Heart left ventricle (tissue), 13 donors: ENCODE data around the gene POLD1.

Source experiments
- CTCF ChIP-seq, 12 donors: fragments of 200-600 bp; sonication (generic) in 4 of 12; IDR thresholded peaks; one replicate each; pipeline versions ENCODE4 v1.5.0 to v1.8.0; 2018 to 2022; ENCODE audit warnings: antibody characterized with exemption in 12 of 12, mild to moderate bottlenecking in 5 of 12
- POLR2A ChIP-seq, 2 donors: fragments of 450-650 bp; IDR thresholded peaks; one replicate each; pipeline ENCODE4 v1.6.1; 2017; ENCODE audit warnings: antibody characterized with exemption in 2 of 2, mild to moderate bottlenecking in 2 of 2, moderate library complexity in 2 of 2
- donor health status: ischemic (EF 13 %, LVEDD 7.1; RV severe dilation, severe dysfunction).
- donor health status: DM: no; HTN: yes; CAD: no.
- donor health status: DM: no; HTN: no; CAD: no.
- donor health status: ischemic (EF 25% LVEDD 6.9; RV normal size, moderate dysfunction).
- donor health status: ischemic (EF 25% LVEDD 5.7; RV mildly dilated, moderate dysfunction).
- donor health status: ischemic (EF 35%, LVEDD 5.7; RV mildly dilated, moderate dysfunction).
- donor health status: nonischemic (EF 11% LVEDD 7.7; RV severe dilation, severe dysfunction).
- donor health status: DM: yes; HTN: yes; CAD: no.
- donor health status: PGD.
- donor health status: ischemic (EF 29% LVEDD 5.4; RV normal size, mild dysfunction).
- donor health status: nonischemic (EF 23%, LVEDD 6.1; RV moderate dilation, normal function).

GRCh38 chr19:50349277-50350057, 34.7 kb upstream of the POLD1 start:
- TF ChIP-seq CTCF (IDR thresholded peaks at IDR 0.05) = no peak
- TF ChIP-seq POLR2A (IDR thresholded peaks at IDR 0.05) = no peak
